Stimulated activated CD8-positive, alpha-beta memory T cell treated with anti-CD3 and anti-CD28 coated beads, Interleukin-4, amount 100 ng/mL, for 24 hours (primary cell): Measurements from ENCODE around the gene ZNF597.
"Not testable (repeated sequence)": the region's sequence is repeated elsewhere in the genome, so short reads cannot be mapped to it uniquely, and the experiment has no call there.

Experiments
- DNase-seq: peaks from one replicate; pipeline ENCODE4 v3.0.0-alpha.2; 2020; ENCODE audit warnings: low read depth

The ZNF597 gene

GRCh38 chr16:3475604-3476375 lies 32.5 kb upstream of the ZNF597 start:
- no peak for DNase-seq

- not testable (repeated sequence) for DNase-seq
These were observed 31.6 kb upstream of the ZNF597 start for GRCh38 chr16:3474870-3475269.

GRCh38 chr16:3474136-3474779 lies 31.0 kb upstream of the ZNF597 start:
- DNase-seq, result no peak

GRCh38 chr16:3473596-3473943 lies 30.3 kb upstream of the ZNF597 start:
- DNase-seq, result not testable (repeated sequence)

GRCh38 chr16:3472878-3473595 lies 29.7 kb upstream of the ZNF597 start:
- no peak for DNase-seq

GRCh38 chr16:3471518-3472176 lies 28.3 kb upstream of the ZNF597 start:
- no peak for DNase-seq

GRCh38 chr16:3470723-3471122 lies 27.4 kb upstream of the ZNF597 start:
- DNase-seq, result no peak

- no peak for DNase-seq
These were observed 26.4 kb upstream of the ZNF597 start for GRCh38 chr16:3469736-3470135.

- no peak for DNase-seq
These were observed 25.2 kb upstream of the ZNF597 start for GRCh38 chr16:3468501-3468900.

GRCh38 chr16:3467921-3468320 lies 24.6 kb upstream of the ZNF597 start:
- DNase-seq, result no peak

GRCh38 chr16:3467182-3467581 lies 23.9 kb upstream of the ZNF597 start:
- DNase-seq, result no peak

- no peak for DNase-seq
These were observed 22.7 kb upstream of the ZNF597 start for GRCh38 chr16:3465911-3466584.

- no peak for DNase-seq
These were observed 22.0 kb upstream of the ZNF597 start for GRCh38 chr16:3465301-3465700.

- DNase-seq, result peak; percentile 26
These were observed 17.8 kb upstream of the ZNF597 start for GRCh38 chr16:3461151-3461550.

GRCh38 chr16:3460585-3460984 lies 17.3 kb upstream of the ZNF597 start:
- no peak for DNase-seq

GRCh38 chr16:3460121-3460520 lies 16.8 kb upstream of the ZNF597 start:
- no peak for DNase-seq

GRCh38 chr16:3459401-3460090 lies 16.2 kb upstream of the ZNF597 start:
- DNase-seq, result no peak

- no peak for DNase-seq
These were observed 15.6 kb upstream of the ZNF597 start for GRCh38 chr16:3458852-3459361.

- DNase-seq, result no peak
These were observed 15.1 kb upstream of the ZNF597 start for GRCh38 chr16:3458278-3458851.

GRCh38 chr16:3457434-3458252 lies 14.3 kb upstream of the ZNF597 start:
- peak; percentile 82 for DNase-seq
